ENCODE measurements around the gene BBIP1.

BBIP1 gene

DNA sequence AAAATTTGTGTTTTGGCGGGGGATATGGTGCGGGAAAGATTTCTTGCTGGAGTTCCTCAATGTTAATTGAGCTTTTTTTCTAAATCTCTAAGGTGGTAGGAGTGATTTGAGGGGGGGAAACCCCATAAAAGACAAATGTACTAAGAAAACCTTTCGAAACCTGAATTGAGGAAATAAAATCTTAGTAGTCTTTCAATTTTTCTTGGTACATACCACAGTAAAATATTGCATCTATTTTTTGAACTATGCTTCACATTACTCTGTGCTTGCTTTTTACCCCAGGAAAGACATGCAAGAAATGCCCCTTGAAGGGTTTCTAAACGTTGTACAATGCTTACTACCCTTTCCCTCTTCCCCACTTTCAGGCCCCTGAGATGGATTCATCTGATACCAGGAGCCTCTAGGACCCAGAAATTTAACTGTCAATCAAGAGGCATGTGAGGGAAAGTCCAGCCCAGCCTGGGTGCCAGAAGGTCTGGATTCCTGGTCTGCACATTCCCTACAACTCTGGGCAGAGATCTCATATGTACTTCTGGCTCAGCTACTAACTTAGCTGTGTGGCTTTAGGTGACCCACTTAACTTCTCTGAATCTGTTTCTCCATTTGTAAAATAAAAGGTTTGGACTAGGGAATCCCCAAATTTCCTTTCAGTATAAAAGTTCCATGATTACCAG, 53.0 kb downstream of the BBIP1 start:
- Histone ChIP-seq H3K4me1 (ENCODE audit: control extremely low read depth in 1 of 4, control insufficient read depth in 4 of 4, insufficient read depth in 4 of 4, low read length in 3 of 4) (peaks cover 60 to 85% (median 71%) of the 10 kb centered on the region in 4 experiments), H3K27ac (ENCODE audit: insufficient read depth in 1 of 2, low read depth in 1 of 2, low read length in 2 of 2, poor library complexity in 1 of 2, severe bottlenecking in 2 of 2) (peak overlapping the region in 1 of 2 experiments; percentile 18), H3K4me3 (ENCODE audit: control insufficient read depth in 1 of 7, extremely low read depth in 1 of 7, insufficient read depth in 4 of 7, low read depth in 2 of 7, low read length in 6 of 7) (no peak overlapping the region), H3K9me3 (ENCODE audit: control extremely low read depth in 1 of 5, control insufficient read depth in 4 of 5, insufficient read depth in 2 of 5, low read depth in 1 of 5, low read length in 4 of 5) (no peaks in the 10 kb centered on the region), H3K36me3 (ENCODE audit: control insufficient read depth in 4 of 4, insufficient read depth in 4 of 4, low read length in 3 of 4) (no peaks in the 10 kb centered on the region), H3K27me3 (replicated peaks in 2 of 5; ENCODE audit: control insufficient read depth in 4 of 5, insufficient read depth in 5 of 5, low read length in 4 of 5) (no peaks in the 10 kb centered on the region)
- ChIA-PET POLR2A (no interaction called here), CTCF (interaction anchor here (1.0 to 4.9 kb wide), 4 partner anchors 8 to 63 kb away, joined by 3 to 19 read pairs (median 12); no protein-coding TSS in a partner anchor)
- WGBS (ENCODE audit: insufficient coverage) = 0% methylated on average over 1 of the region's 4 CpGs
- peak in 2 of 3 donors; percentile 43 to 57 for DNase-seq

DNA sequence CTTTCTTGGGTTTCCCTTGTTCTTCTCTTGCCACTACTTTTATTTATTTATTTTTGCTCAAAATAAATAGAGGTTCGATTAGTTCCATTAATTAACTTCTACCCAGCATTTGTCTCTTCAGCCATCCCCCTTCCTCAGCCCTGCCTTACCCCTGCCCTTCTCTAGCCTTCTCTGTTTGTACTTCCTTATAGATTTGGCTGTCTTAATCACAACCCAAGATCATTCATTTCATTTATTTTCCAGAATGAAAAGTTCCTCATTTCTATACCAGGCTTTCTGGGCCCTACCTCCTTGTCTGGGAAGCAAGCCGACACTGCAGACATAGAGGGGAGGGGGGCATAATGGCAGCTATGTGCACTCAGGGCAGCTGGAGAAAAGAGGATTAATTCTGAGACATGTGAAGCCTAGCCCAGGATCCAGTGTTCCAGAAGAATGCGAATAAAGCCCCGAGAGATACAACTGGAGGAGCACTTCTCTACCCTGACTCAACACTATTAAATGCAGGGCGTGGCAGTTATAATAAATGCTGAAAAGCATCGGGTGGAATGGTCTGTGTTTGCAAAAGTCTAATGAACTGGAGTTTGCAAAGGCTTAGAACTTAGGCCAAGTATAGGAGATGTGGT, 53.7 kb downstream of the BBIP1 start:
- peak in 1 of 3 donors; percentile 33 for DNase-seq
- Histone ChIP-seq H3K27ac (ENCODE audit: insufficient read depth in 1 of 2, low read depth in 1 of 2, low read length in 2 of 2, poor library complexity in 1 of 2, severe bottlenecking in 2 of 2) (peak overlapping the region; percentile 69 to 79), H3K4me3 (ENCODE audit: control insufficient read depth in 1 of 7, extremely low read depth in 1 of 7, insufficient read depth in 4 of 7, low read depth in 2 of 7, low read length in 6 of 7) (peak overlapping the region in 4 of 7 experiments; percentile 1 to 65 (median 26)), H3K4me1 (ENCODE audit: control extremely low read depth in 1 of 4, control insufficient read depth in 4 of 4, insufficient read depth in 4 of 4, low read length in 3 of 4) (peaks cover 63 to 86% (median 76%) of the 10 kb centered on the region in 4 experiments), H3K9me3 (ENCODE audit: control extremely low read depth in 1 of 5, control insufficient read depth in 4 of 5, insufficient read depth in 2 of 5, low read depth in 1 of 5, low read length in 4 of 5) (no peaks in the 10 kb centered on the region), H3K36me3 (ENCODE audit: control insufficient read depth in 4 of 4, insufficient read depth in 4 of 4, low read length in 3 of 4) (no peaks in the 10 kb centered on the region), H3K27me3 (replicated peaks in 2 of 5; ENCODE audit: control insufficient read depth in 4 of 5, insufficient read depth in 5 of 5, low read length in 4 of 5) (no peaks in the 10 kb centered on the region)
- 20% methylated on average over 3 of the region's 6 CpGs for WGBS (ENCODE audit: insufficient coverage)
- ChIA-PET POLR2A (interaction anchor here (0.9 kb wide), 1 partner anchor 13 kb away, joined by 4 read pairs; no protein-coding TSS in a partner anchor), CTCF (interaction anchor here (0.7 to 4.9 kb wide), 7 partner anchors 12 to 193 kb away, joined by 3 to 19 read pairs (median 3); no protein-coding TSS in a partner anchor)

DNA sequence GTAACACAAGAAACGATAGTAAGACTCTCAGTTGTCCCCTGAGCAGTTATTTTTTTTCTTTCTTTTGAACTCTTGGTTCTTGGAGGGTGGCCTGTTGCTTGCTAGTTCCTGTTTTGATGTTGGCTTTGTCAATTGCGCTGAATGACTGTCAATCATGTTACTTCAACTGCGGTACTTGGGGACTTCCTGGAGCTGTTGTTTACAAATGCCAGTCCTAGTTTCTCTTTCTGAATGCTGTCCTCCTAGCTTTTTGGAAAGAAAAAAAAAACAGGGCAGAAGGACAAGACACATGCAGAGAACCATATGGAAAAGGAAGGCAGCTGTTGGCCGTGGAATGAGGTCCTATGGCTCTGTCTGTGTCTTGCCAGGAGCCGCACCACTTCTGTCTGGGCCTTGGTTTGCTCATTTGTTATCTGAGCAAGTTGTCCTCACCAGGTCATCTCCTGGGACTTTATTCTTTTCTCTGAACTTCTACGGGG, 54.3 kb downstream of the BBIP1 start:
- Histone ChIP-seq H3K27ac (ENCODE audit: insufficient read depth in 1 of 2, low read depth in 1 of 2, low read length in 2 of 2, poor library complexity in 1 of 2, severe bottlenecking in 2 of 2) (peak overlapping the region; percentile 69 to 79), H3K4me1 (ENCODE audit: control extremely low read depth in 1 of 4, control insufficient read depth in 4 of 4, insufficient read depth in 4 of 4, low read length in 3 of 4) (peaks cover 68 to 92% (median 81%) of the 10 kb centered on the region in 4 experiments), H3K36me3 (ENCODE audit: control insufficient read depth in 4 of 4, insufficient read depth in 4 of 4, low read length in 3 of 4) (no peaks in the 10 kb centered on the region), H3K27me3 (replicated peaks in 2 of 5; ENCODE audit: control insufficient read depth in 4 of 5, insufficient read depth in 5 of 5, low read length in 4 of 5) (no peaks in the 10 kb centered on the region), H3K4me3 (ENCODE audit: control insufficient read depth in 1 of 7, extremely low read depth in 1 of 7, insufficient read depth in 4 of 7, low read depth in 2 of 7, low read length in 6 of 7) (peak overlapping the region in 5 of 7 experiments; percentile 1 to 65 (median 45)), H3K9me3 (ENCODE audit: control extremely low read depth in 1 of 5, control insufficient read depth in 4 of 5, insufficient read depth in 2 of 5, low read depth in 1 of 5, low read length in 4 of 5) (no peaks in the 10 kb centered on the region)
- ChIA-PET POLR2A (interaction anchor here (0.9 kb wide), 1 partner anchor 14 kb away, joined by 4 read pairs; no protein-coding TSS in a partner anchor), CTCF (interaction anchor here (0.7 to 4.9 kb wide), 7 partner anchors 13 to 192 kb away, joined by 3 to 19 read pairs (median 3); no protein-coding TSS in a partner anchor)
- DNase-seq = peak; percentile 76 to 95 (median 91)
- 30% methylated on average over 5 of the region's 6 CpGs for WGBS (ENCODE audit: insufficient coverage)

DNA sequence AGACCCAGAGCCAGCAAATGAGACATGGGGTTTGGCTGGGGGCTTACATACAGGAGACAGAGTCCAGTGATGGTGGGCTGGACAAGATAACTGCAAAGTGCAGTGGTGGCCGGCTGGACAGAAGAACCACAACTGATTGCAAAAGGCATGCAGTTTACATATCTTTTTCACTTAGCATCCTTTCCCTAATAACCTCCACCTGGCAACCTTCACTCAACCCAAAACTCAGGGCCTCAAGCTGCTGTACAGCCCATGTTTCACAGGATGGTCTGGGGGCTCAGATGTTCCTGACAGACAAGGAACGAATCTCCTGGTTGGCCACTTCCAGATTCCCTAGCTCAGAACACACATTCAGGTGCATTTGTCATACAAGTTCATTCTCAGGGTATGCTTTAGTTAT, 55.0 kb downstream of the BBIP1 start:
- H3K4me3 ChIP-seq (ENCODE audit: control insufficient read depth in 1 of 7, extremely low read depth in 1 of 7, insufficient read depth in 4 of 7, low read depth in 2 of 7, low read length in 6 of 7) = no peak overlapping the region
- H3K9me3 ChIP-seq (ENCODE audit: control extremely low read depth in 1 of 5, control insufficient read depth in 4 of 5, insufficient read depth in 2 of 5, low read depth in 1 of 5, low read length in 4 of 5) = no peaks in the 10 kb centered on the region
- POLR2A ChIA-PET = no interaction called here
- H3K27ac ChIP-seq (ENCODE audit: insufficient read depth in 1 of 2, low read depth in 1 of 2, low read length in 2 of 2, poor library complexity in 1 of 2, severe bottlenecking in 2 of 2) = peak overlapping the region in 1 of 2 experiments; percentile 79
- no peak for DNase-seq
- CTCF ChIA-PET = interaction anchor here (1.0 to 4.9 kb wide), 4 partner anchors 18 to 192 kb away, joined by 3 to 19 read pairs (median 3); no protein-coding TSS in a partner anchor
- 100% methylated on average over 1 of the region's 2 CpGs for WGBS (ENCODE audit: insufficient coverage)
- no peaks in the 10 kb centered on the region for H3K36me3 ChIP-seq (ENCODE audit: control insufficient read depth in 4 of 4, insufficient read depth in 4 of 4, low read length in 3 of 4)
- H3K4me1 ChIP-seq (ENCODE audit: control extremely low read depth in 1 of 4, control insufficient read depth in 4 of 4, insufficient read depth in 4 of 4, low read length in 3 of 4) = peaks cover 69 to 93% (median 81%) of the 10 kb centered on the region in 4 experiments
- no peaks in the 10 kb centered on the region for H3K27me3 ChIP-seq (replicated peaks in 2 of 5; ENCODE audit: control insufficient read depth in 4 of 5, insufficient read depth in 5 of 5, low read length in 4 of 5)

DNA sequence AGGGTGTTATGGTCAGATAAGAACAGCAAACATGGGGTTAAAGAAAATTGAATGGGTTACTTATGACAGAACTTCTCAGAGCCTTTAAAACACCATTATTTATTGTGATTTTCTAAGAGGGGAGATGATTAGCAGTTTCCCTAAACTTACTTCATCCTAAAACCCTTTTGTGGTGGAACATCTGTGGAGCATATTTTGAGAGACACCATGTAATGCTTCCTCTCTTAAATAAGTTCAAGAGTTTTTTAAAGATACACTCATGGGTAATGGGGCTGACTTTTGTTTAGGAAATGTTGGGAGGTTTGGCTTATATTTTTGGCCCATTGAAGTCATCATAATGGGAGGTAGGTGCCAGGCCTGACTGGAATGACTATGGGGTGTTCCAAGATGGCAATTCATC, 55.6 kb downstream of the BBIP1 start:
- no peaks in the 10 kb centered on the region for H3K9me3 ChIP-seq (ENCODE audit: control extremely low read depth in 1 of 5, control insufficient read depth in 4 of 5, insufficient read depth in 2 of 5, low read depth in 1 of 5, low read length in 4 of 5)
- H3K27me3 ChIP-seq (replicated peaks in 2 of 5; ENCODE audit: control insufficient read depth in 4 of 5, insufficient read depth in 5 of 5, low read length in 4 of 5) = no peaks in the 10 kb centered on the region
- POLR2A ChIA-PET = no interaction called here
- CTCF ChIA-PET = no interaction called here
- H3K27ac ChIP-seq (ENCODE audit: insufficient read depth in 1 of 2, low read depth in 1 of 2, low read length in 2 of 2, poor library complexity in 1 of 2, severe bottlenecking in 2 of 2) = no peak overlapping the region
- H3K36me3 ChIP-seq (ENCODE audit: control insufficient read depth in 4 of 4, insufficient read depth in 4 of 4, low read length in 3 of 4) = no peaks in the 10 kb centered on the region
- no peak overlapping the region for H3K4me3 ChIP-seq (ENCODE audit: control insufficient read depth in 1 of 7, extremely low read depth in 1 of 7, insufficient read depth in 4 of 7, low read depth in 2 of 7, low read length in 6 of 7)
- H3K4me1 ChIP-seq (ENCODE audit: control extremely low read depth in 1 of 4, control insufficient read depth in 4 of 4, insufficient read depth in 4 of 4, low read length in 3 of 4) = peaks cover 65 to 93% (median 78%) of the 10 kb centered on the region in 4 experiments
- DNase-seq = peak in 1 of 3 donors; percentile 35

DNA sequence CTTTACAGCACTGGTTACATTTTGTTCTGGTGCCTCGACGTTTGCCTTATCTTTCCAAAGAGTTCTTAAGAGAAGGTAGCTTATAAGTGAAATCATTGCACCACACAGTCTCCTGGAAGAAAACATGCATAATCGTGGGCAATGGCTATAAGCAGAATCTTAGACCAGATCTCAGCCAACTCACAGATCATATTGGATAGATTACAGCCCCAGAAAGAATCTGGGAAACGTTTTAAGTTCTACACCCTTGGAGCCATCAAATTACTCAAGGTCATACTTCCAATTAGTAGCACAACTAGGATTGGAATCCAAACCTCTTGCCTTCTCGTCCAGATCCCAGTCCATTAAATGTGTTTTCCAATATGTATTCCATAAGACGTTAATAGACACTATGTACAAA, 56.0 kb downstream of the BBIP1 start:
- H3K27ac ChIP-seq (ENCODE audit: insufficient read depth in 1 of 2, low read depth in 1 of 2, low read length in 2 of 2, poor library complexity in 1 of 2, severe bottlenecking in 2 of 2) = no peak overlapping the region
- WGBS (ENCODE audit: insufficient coverage) = 86% methylated on average over 3 of the region's 6 CpGs
- no peaks in the 10 kb centered on the region for H3K27me3 ChIP-seq (replicated peaks in 2 of 5; ENCODE audit: control insufficient read depth in 4 of 5, insufficient read depth in 5 of 5, low read length in 4 of 5)
- CTCF ChIA-PET = no interaction called here
- H3K4me3 ChIP-seq (ENCODE audit: control insufficient read depth in 1 of 7, extremely low read depth in 1 of 7, insufficient read depth in 4 of 7, low read depth in 2 of 7, low read length in 6 of 7) = no peak overlapping the region
- no peaks in the 10 kb centered on the region for H3K9me3 ChIP-seq (ENCODE audit: control extremely low read depth in 1 of 5, control insufficient read depth in 4 of 5, insufficient read depth in 2 of 5, low read depth in 1 of 5, low read length in 4 of 5)
- no peaks in the 10 kb centered on the region for H3K36me3 ChIP-seq (ENCODE audit: control insufficient read depth in 4 of 4, insufficient read depth in 4 of 4, low read length in 3 of 4)
- H3K4me1 ChIP-seq (ENCODE audit: control extremely low read depth in 1 of 4, control insufficient read depth in 4 of 4, insufficient read depth in 4 of 4, low read length in 3 of 4) = peaks cover 61 to 93% (median 77%) of the 10 kb centered on the region in 4 experiments
- DNase-seq = no peak
- POLR2A ChIA-PET = interaction anchor here (1.2 kb wide), 1 partner anchor 8 kb away, joined by 3 read pairs; no protein-coding TSS in a partner anchor

Measured in common myeloid progenitor, CD34-positive (primary cell).